ENCODE data around the gene RNH1.
A peak's percentile ranks its signal among the peaks of the same experiment; 100 is the strongest.

RNH1 gene

GRCh38 chr11:506995-507726 lies at the start of gene RNH1:
TSS of gene RNH1 (minus strand) at chr11:507242. CDS start at chr11:502162, 5,080 bp downstream.
- peak; percentile 98 for DNase-seq (ENCODE audit: low read depth)

GRCh38 chr11:555780-556661 lies 49.0 kb upstream of the RNH1 start:
- no peak for DNase-seq (ENCODE audit: low read depth)

GRCh38 chr11:555227-555779 lies 48.3 kb upstream of the RNH1 start:
- no peak for DNase-seq (ENCODE audit: low read depth)

DNA sequence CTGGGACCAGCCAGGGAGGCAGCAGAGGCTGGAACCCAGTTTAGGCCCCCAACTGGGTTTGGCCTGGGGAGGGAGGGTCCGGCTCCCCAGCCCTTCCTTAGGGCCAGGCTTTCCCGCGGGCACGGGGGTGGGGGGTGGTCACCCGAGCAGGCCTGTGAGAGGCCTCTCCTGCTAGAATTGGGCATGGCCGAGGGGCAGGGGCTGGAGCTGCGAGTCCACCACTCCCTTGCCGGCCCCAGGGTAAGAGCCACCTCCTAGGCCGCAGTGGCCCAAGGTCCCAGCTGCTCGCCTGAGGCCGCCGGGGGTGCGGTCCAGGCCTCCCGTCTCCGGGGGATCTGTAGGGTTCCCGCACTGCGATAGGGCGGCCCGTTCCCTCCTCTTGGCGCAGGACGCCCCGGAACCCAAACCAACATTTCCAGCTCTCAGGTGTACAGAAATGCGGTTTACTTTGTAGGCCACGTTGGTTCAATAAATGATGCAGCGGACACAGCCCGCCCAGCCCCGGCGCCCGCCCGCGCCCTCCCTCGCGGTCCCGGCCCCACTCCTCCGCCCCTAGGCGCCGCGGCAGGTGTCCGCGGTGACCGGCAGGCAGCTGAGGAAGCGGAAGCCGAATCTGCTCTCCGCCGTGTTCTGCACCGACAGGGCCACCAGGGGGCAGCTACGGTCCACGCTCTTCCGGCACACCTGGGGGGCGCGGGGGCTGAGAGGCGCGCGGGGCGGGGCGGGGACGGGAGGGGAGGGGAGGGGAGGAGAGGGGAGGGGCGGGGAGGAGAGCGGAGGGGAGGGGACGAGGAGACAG lies 47.6 kb upstream of the RNH1 start:
- DNase-seq (ENCODE audit: low read depth), result no peak

DNA sequence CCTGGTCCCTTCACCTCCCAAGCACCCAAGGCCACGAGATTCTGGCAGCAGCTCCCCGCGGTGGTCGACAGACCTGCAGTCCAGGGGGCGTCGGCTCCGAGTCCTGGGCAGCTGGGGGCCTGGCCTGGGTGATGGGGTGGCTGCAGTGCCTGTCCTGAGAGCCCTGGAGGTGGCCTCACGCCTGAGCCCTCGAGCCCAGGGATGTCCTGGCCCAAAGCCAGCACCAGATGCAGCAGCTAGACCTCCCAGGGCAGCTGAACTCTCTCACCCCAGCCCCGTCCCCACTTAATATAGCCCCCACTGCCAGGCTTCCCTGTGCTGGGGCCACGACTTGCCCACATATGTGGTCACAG lies 46.9 kb upstream of the RNH1 start:
- no peak for DNase-seq (ENCODE audit: low read depth)

- DNase-seq (ENCODE audit: low read depth), result no peak
Observed at GRCh38 chr11:553083-553987, 46.3 kb upstream of the RNH1 start.

DNA sequence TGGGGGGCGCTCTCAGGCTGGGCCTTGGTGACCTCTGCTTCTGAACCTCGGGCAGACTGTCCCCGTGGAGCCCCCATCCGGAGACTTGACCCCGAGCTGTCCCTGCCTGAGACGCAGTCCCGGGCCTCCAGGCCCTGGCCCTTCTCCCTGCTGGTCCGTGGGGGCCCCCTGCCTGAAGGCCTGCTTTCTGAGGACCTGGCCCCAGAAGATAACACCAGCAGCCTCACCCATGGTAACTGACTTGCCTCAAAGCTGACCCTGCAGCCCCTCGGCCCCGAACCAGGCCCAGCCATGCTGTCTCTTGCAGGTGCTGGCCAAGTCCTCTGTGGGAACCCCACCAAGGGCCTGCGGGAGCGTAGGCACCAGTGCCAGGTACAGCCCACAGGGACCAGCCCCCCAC lies 44.6 kb upstream of the RNH1 start:
- DNase-seq (ENCODE audit: low read depth), result no peak

DNA sequence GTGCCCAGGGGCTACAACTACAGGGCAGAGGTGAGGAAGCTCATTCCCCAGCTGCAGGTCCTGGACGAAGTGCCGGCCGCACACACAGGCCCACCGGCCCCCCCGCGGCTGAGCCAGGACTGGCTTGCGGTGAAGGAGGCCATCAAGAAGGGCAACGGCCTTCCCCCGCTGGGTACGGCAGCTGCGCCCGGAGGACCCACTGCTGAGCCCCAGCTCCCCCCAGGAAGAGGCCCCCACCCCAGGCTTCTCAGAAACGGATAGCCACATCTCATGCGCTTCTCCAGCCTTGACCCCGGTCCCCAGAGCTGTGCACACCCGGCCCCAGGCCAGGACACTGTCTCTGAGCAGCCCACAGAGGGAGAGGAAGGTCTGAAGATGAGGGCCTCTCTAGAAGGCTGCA lies 44.1 kb upstream of the RNH1 start:
- no peak for DNase-seq (ENCODE audit: low read depth)

DNA sequence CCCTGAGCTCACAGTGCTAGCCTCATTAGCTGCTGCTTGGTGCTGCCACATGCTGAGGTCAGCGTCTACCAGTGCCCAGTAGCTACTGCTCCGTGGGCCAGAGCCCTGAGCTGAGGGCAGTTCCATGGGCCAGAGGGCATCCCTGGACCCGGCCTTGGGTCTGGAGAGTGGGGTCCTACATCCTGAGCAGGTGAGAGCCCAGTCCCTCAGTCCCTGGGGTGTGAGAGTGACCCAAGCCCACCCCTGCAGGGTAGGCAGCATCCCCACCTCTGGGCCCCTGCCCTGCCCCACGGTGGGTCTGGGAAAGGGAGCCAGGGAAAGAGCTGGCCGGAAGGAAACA lies 43.7 kb upstream of the RNH1 start:
- DNase-seq (ENCODE audit: low read depth), result no peak

DNA sequence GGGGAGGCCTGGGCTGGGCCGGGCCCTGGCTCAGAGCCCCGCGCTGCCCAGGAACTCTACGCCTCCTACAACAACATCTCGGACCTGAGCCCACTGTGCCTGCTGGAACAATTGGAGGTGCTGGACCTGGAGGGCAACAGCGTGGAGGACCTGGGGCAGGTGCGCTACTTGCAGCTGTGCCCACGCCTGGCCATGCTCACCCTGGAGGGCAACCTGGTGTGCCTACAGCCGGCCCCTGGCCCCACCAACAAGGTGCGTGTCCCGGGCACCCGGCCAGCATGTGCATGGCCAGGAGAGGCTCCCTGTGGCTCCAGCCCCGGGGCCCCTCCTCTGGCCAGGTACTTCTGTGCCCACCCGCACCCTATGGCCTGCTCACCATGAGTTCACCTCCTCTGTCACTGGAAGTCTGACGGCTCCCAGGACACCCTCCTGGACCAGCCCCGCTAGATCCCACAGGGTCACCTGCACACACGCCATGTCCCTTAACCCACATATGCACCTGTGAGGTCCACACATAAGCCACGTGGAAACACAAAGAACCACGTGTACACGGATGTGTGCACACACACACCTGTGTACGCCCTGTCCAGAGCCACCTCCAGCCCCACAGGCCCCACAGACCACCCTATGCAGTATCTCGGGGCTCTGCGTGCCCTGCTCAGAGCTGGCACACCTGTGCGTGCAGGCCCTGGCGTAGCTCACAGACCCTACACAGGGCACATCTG lies 43.1 kb upstream of the RNH1 start:
- DNase-seq (ENCODE audit: low read depth), result no peak

GRCh38 chr11:548700-549603 lies 41.9 kb upstream of the RNH1 start:
- DNase-seq (ENCODE audit: low read depth), result no peak

- no peak for DNase-seq (ENCODE audit: low read depth)
Observed at GRCh38 chr11:545171-545570, 38.1 kb upstream of the RNH1 start.

- no peak for DNase-seq (ENCODE audit: low read depth)
Observed at GRCh38 chr11:544817-545166, 37.8 kb upstream of the RNH1 start.

GRCh38 chr11:541433-541885 lies 34.4 kb upstream of the RNH1 start:
- DNase-seq (ENCODE audit: low read depth), result no peak

DNA sequence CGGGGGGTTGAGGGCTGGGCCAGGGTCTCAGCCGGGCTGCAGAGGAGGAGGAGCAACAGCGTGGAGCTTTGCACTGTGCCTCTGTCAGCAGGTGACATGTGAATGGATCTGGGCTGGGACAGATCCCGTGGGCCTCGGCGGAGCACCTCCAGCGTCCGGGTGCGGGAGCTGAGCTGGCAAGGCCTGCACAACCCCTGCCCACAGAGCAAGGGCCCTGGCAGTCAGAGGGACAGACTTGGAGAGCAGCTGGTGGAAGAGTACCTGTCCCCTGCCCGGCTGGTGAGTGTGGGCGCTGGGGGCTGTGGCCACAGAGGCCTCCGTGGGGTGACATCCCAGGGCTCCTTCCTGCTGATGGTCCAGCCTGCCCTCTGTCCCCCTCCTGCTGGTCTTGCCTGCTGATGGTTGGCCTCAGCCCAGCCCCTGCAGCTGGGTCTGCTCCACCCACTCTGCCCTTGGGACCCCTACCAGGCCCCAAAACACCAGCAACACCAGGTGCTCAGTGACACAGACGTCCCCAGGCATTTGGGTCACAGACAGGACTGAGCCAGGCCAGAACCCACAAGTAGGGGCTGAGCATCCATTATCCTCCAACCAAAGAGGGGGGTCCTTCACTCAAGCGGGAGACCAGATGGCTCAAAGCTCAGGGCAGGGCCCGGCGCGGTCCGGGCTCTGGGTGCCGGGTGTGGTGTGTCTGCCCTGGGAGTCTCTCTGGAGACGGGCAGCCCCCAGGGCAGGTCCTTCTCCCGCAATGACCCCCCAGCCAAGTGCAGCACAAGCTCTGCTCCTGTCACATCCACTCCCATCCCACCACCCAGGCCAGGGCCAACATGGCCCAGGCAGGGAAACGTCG lies 33.8 kb upstream of the RNH1 start:
- no peak for DNase-seq (ENCODE audit: low read depth)

DNA sequence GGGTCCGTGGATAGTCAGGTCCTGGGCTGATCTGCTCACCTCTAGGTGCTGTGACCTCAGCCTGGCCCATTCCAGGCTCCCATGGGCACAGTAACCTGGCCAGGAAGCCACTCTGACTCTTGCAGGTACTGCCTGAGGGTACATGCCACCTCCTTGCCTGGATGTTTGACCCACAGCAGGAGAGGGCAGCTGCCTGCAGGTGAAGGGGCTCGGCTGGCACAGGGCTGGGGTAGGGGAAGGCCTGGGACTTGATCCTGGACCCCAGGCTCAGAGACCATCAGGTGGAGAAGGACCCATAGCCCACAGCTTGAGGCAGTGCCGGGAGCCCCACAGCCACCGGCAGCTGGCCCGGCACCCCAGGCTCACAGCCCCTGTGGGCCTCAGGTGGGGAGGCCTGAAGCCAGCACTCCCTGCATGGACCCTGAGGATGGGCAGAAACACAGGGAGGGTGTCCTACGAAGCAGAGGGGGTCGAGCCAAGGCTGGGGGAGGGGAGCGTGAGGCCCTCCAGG lies 33.0 kb upstream of the RNH1 start:
- no peak for DNase-seq (ENCODE audit: low read depth)

DNA sequence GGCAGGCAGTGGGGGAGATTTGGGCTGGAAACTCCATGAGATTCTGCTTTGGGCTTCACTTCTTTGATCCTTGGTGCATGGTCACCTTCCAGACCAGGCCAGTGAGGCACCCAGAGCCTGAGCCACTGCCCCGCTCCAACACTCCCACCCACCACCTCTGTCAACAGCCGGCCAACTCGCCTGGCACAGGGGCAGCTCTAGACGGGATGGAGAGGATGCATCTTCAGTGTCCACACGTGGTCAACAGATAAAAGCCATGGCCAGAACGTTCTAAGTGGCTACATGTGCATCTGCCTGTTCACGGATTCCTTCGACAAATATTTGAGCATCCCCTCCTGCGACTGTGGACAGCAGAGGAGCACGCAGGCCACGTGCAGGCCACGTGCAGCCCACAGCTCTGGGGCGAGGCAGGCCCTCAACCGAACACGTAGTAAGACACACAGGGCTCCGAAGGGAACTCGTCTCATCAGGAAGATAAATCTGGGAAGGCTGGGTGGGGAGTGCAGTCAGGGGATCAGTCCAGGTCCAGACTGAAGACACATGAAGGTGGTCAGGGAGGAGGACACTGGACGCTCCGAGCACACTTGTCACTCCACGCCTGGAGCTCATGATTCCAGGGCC lies 31.5 kb upstream of the RNH1 start:
- no peak for DNase-seq (ENCODE audit: low read depth)
